Thyroid gland (tissue), 4 donors: ENCODE results near the gene CAMKMT.

Experiments used
- CTCF ChIP-seq, 6 experiments: fragments of 200-600 bp in 3 of 6; fragments of 450-650 bp in 3 of 6; sonication (generic) in 3 of 6; IDR thresholded peaks; one replicate each; pipeline ENCODE4 v1.5.1; 2016 to 2019; ENCODE audit warnings: antibody characterized with exemption in 6 of 6, mild to moderate bottlenecking in 2 of 6, inconsistent platforms in 1 of 6, moderate library complexity in 1 of 6
- POLR2A ChIP-seq, 2 donors: fragments of 450-650 bp; IDR thresholded peaks; one replicate each; pipeline ENCODE4 v1.6.1; 2017; ENCODE audit warnings: antibody characterized with exemption in 2 of 2, mild to moderate bottlenecking in 2 of 2, moderate library complexity in 1 of 2

GRCh38 chr2:44528595-44528994 lies 166.8 kb downstream of the CAMKMT start:
- TF ChIP-seq CTCF (IDR thresholded peaks at IDR 0.05) (no peak), POLR2A (IDR thresholded peaks at IDR 0.05) (no peak)
